GM11168 (cell line): ENCODE results near the gene ANP32B.
"Not testable (repeated sequence)": the region's sequence is repeated elsewhere in the genome, so short reads cannot be mapped to it uniquely, and the experiment has no call there.

Experiments
- in situ Hi-C: fragments of 300-500 bp; cut with MboI; formaldehyde crosslinking; loops from one replicate; pipeline ENCODE4 v1.12.0; 2022; ENCODE audit warnings: low sequenced_read_pairs; ENCODE audit not compliant: unreplicated experiment

ANP32B gene

DNA sequence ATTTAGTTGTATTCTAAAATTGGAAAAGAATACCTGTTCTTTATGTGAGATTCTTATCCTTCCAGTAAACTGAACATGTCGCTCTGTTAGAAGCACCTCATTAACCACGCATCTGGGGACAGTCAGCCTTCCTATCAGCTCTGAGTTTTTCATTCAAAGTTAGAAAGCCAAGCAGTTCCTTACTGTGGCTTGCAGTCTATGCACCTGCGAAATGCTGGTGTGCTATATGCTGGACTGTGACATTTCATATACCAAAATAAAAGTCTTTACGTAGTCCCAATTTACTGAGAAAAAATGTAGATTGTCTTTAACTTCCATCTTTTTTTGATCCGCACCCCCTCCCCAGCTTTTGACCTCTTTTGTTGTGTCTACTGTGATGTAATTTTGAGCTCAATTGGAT is 4.3 kb downstream of the ANP32B start:
- in situ Hi-C loops = no loop called here

DNA sequence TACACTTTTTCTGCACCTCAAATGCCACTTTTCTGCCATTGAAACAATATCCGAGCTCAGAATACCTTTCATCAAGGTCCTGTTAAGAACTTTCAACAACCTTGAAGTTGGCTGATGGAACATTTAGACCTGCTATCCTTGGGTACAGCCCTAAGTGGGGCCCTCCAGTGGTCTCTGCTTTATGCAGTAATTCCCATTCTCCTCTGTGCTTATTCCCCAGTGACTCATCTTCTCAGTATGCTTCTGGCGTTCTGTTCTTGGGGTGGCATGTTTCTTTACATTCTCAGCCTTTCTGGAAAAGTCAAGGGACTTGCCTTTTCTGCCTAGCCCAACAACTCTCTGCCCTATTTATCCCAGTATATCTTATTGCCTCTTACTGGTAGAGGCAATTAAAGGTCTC is 7.1 kb downstream of the ANP32B start:
- in situ Hi-C loops = no loop called here

DNA sequence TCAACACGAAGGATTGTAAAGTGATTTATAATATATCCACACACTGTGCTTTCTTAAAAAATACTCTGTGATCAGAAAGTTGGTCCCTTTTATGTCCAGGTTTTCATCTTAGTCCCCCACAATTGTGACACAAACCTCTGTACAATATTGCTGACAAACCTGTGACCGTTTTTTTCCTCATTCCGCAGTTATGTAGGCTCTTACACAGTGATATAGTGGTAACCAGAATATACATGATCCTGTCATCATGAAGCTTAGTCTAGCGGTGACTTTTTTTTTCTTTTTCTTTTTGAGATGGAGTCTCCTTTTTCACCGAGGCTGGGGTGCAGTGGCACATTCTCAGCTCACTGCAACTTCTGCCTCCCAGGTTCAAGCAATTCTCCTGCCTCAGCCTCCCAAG is 8.7 kb downstream of the ANP32B start:
- in situ Hi-C loops = no loop called here

DNA sequence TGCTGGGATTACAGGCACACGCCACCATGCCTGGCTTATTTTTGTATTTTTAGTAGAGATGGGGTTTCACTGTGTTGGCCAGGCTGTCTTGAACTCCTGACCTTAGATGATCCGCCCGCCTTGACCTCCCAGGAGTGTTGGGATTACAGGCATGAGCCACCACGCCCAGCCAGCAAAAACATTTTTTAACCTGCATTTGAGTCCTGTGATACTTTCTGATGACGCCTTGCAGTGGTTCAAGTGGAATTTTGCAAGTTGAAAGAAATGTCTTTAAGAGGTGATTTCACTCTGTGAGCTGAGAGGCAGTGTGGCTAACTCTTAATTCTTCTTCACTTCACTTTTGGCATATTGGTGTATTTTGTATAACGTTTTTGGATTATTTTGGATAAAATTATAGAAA is 9.1 kb downstream of the ANP32B start:
- in situ Hi-C loops = no loop called here

DNA sequence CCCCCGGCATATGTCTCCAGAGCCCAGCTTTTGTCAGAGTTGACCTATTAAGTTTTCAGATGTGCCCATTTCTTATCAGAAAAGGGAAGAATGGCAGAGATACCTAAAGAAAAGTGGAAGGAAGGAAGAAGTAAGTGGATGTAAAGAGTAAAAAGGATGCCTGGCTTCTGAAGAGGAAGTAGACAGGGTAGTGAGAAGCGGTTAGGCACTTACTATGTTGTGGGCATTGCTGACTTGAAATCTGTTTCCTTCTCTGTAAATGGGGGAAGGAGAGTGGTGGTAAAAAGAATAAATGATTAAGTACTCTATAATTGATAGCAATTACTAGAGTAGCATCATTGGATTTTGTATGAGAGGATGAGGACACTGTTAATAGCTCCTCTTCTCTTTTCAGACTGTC is 9.9 kb downstream of the ANP32B start:
- in situ Hi-C loops = no loop called here

DNA sequence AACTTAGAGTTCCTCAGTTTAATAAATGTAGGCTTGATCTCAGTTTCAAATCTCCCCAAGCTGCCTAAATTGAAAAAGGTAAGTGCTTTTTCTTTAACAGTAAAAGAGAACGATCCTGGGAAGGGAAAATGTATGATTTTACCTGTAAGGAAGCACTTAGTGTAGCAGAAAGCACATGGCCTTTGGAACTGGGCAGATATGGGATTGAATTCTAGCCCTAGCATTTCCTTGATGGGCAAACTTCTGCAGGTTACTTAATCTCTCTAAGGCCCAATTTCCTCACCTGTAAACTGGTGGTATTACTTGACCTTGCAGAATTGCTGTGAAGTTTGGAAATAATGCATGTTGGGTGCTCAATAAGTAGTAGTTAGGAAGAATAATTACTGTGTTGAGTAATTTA is 11.6 kb downstream of the ANP32B start:
- in situ Hi-C loops = no loop called here

DNA sequence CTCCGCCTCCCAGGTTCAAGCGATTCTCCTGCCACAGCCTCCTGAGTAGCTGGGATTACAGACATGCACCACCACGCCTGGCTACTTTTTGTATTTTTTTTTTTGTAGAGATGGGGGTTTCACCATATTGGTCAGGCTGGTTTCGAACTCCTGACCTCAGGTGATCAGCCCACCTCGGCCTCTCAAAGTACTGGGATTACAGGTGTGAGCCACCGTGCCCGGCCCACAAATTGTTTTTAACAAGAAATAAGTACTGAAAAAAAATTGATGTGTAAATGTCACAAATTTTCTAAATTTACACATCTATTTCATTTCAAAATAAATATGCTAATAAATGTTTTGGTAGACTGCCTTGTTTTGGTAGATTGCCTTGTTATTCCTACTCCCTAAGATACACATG is 13.5 kb downstream of the ANP32B start:
- in situ Hi-C loops = not testable (repeated sequence)

DNA sequence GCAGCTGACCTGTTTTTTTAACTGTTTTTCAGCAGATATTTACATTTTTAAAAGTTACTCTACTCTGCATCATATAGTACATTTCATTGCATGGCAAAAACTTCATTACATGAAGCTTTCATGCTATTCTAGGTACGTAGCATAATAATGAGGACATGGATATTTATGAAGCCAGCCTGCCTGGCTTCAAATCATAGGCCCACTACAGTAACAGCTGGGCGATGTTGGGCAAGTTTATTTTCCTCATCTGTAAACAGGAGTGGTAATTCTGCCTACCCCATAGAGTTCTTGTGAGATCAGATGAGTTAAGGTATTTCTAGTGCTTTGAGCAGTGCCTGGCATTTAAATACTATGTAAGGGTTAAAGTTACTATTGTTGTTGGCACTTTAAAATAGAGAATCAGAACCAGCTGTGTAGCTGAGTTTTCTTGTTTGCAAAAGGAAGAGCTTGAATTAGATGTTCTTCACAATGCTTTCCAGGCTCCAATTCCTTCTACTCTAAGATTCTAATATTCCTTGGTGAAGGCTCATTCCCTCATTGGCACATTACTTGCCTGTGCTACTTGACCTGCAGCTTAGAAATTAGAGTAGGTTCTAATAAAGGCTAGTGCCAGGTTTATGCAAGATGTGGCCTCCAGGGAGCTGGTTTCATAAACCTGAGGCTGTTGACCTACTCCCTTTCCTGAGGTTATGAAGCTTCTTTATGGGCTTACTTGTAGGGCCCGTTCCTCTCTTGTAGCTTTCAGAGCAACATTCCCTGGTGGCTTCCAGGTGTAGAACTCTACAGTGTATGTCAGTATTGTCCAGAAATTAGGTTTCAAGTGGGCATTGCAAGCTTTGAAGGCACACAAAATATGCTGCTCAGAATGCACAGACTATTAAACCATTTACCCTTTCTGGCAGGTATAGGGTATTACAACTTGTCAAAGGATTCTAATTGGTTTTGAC is 14.5 kb downstream of the ANP32B start:
- in situ Hi-C loops = no loop called here

DNA sequence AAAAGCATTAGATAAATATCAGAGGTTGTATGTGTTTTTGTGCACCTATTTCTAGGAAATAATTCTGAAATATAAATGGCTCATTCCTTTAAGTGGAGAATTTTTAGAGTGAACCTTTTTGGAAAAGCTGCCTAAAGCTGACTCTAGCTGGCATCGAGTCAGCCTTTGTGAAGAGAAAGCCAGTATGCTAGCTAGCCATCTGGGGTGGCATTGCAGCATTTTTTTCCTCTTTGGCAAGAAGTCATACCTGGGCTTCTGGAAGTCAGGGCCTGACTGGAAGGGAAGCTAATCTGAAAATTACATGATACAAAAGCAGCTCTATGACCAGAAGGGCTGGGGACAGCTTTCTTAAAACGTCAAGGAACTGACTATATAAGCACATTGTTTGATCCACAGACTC is 19.7 kb downstream of the ANP32B start:
- in situ Hi-C loops = no loop called here

DNA sequence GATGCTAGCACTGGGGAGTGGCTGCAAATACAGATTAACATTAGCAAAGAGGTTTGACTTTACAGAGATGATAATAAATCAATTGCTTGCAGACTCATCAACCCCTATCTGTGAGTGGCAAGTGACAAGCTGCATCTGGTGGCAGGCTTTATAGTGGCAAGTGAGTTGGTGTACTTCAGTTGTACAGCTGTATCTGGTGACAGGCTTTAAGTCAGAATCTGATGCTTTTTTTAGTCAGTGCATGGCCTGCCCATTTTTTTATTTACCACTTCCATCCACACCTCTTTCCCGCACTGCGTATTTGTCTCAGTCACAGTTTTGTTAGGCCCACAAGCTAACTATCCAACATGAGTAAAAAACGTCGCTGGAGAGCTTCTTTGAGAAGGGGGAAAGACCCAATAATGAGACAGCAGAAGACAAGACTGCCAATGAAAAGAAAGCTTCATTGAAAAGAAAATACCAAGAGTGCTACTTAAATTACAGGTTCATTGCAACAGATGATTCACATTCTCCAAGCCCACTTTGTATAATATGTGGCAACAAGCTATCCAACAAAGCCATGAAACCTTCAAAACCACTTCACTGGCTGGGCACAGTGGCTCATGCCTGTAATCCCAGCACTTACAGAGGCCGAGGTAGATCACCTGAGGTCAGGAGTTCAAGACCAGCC is 23.1 kb downstream of the ANP32B start:
- in situ Hi-C loops = no loop called here

DNA sequence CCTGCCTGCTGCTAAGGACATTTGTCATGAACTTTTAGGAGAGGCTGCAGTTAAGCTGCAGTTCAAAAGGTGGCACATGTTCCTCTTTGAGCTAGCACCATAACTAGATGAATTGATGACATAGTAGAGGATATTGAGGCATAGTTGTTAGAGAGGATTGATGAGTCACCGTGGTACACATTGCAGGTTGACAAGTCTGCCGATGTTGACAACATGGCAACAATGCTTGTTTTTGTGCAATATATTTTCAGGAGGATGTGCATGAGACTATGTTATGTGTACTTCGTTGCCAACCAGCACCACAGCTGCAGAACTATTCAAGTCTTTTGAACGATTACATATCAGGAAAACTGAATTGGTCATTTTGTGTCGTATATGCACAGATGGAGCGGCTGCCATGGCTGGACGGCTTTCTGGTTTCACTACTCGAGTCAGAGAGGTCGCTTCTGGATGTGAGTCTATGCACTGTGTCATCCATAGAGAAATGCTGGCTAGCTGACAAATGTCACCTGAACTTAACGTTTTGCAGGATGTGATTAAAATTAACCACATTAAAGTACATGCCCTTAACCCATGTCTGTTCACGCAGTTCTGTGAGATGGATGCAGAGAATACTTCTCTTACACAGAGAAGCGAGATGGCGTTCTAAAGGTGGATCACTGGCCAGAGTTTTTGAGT is 24.2 kb downstream of the ANP32B start:
- in situ Hi-C loops = no loop called here

DNA sequence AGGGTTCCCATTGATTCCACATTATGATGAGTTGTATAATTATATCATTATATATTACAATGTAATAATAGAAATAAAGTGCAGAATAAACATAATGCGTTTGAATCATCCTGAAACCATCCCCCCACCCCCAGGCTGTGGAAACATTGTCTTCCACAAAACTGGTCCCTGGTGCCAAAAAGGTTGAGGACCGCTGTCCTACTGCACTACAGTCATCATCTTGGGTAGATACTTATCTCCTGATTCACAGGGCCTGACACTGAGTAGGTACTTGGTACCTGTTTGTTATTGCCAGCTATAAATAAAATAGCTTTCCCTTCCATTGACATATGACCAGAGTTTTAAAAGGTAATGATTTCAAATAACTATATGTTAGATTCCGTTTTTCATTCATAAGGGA is 25.6 kb downstream of the ANP32B start:
- in situ Hi-C loops = no loop called here

DNA sequence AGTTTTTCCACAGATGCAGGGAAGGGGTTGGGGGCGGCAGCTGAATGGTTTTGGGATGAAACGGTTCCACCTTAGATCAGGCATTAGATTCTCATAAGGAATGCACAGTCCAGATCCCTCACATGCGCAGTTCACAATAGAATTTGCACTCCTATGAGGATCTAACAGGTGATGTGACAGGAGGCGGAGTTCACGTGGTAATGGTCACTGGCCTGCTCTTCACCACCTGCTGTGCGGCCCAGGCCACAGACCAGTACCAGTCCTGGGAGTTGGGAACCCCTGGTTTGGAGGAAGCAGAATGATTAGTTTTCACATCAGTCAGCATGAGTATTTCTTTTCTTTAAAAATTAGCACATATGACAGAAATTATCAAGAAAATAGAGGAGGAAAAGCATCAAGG is 26.3 kb downstream of the ANP32B start:
- in situ Hi-C loops = no loop called here

DNA sequence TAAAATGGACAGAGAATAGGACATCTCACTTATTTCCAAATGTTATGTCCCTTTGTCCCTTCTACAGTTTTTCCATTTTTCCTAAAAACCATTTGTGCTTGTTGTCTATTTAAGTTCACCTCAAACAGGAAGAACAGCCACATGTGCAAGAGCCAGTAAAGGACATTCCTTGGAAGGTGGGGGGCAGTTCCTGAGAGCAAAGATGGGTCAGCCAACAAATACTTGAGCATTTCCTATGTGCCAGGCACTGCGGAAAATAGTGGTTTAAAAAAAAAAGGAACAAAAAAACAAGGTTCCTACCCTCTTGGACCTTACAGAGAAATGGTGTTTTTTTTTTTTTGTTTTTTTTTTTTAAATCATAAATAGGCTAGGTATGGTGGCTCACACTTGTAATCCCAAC is 26.8 kb downstream of the ANP32B start:
- in situ Hi-C loops = no loop called here

DNA sequence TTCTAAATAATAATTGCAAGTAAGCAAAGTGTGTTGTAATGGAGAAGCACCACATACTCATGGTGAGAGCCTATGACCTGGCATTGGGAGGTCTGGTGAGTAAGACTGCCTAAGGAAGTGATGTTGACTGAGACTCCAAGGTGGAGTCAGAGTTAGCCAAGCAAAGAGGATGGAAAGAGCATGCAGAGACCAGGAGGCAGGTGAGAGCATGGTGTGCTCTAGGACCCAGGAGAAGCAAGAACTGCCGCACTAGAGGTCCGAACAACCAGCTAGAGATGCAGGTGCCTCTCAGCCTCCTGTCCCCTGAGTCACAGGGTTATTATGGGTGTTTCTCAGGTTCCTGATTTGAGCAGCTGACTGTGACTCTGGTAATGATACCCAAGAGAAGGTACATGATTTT is 27.3 kb downstream of the ANP32B start:
- in situ Hi-C loops = no loop called here

DNA sequence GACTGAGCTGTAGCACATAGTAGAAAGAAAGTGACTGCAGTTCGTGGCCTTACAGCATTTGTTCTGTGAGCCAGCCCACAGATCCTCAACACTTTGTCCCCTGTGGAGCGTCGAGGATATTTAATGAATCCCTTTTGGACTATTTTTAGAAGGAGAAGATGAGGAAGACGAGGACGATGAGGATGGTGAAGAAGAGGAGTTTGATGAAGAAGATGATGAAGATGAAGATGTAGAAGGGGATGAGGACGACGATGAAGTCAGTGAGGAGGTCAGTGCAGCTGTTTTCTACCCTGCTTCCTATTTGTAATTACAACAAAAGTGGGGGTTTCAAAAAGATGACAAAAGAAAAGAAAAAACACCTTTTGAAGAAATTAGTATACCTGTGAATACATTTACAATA is 28.0 kb downstream of the ANP32B start:
- in situ Hi-C loops = no loop called here

DNA sequence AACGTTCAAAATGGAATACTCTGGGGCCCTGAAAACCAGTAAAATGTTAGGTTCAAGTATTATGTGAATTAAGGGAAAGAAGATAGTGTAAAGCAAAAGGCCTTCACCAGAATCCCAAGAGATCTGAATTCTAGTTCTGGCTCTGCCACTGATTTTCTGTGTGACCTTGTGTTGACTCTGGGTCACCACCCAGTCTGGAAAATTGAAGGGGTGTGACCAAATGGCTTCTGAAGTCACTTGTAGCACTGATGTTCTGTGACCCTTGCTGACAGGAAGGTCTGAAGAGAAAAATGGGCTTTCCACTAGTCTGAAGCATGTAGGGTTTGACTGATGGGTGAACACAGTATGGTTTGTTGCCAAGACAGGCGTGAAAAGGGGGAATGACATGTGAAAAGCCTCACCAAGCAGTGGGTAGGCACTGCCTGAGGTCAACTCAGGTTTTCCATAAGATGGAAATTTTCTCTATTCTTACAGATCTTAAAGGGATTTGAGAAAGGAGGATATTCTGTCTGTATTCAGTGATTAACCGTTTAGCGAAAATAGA is 33.1 kb downstream of the ANP32B start:
- in situ Hi-C loops = no loop called here

DNA sequence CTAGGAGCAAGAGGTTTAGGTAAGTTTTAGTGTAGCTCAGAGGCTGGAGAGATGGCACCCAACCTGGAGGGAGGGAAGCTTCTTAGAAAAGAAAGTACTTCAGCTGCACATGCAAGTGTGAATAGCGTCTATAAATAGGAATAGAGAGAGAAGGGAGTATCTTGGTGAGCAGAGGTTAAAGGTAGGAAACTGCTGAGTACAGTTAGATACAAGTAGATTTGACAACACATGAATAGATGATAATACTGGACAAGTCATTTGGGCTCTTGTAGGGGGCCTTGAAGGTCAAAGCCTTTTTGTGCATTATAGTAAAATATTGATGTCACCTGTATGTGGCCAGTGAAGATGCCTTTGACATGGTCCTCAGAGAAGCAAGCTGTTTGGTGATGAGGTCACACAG is 34.2 kb downstream of the ANP32B start:
- in situ Hi-C loops = no loop called here

DNA sequence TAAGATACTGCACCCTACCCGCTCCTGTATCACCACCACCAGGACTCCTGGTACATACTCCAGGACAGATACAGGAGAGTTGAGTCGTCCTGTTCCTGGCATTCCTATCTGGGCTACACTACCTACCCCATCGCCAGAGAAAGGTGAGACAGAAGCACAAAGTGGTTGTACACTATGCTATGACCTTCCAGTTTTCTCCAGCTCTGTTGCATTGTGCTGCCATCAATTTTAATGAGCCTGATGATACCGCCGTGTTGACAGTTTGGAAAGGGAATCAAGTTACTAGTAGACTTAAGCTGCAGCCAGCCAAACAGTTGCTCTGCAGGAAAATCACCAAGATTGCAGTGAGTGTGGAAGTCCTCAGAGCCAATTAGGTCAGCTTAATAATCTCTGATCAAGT is 35.2 kb downstream of the ANP32B start:
- in situ Hi-C loops = no loop called here

DNA sequence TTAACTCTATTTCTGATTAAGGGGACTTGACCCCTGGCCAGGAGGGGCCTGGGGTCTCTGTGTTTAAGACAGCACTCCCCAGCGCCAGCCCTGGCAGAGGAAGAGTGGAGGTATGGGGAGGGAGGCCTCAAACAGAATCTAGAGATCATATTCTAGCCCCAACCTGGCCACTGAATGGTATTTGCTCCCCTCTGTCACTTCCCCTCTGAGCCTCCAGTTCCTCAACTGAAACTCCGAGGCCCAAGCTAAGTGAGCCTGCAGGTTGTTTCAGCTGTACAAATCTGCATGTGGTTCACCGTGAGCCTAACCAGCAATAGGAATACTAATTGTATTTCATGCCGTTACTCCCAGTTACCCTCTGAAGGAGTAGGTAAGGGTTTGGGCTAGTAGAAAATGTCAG is 36.0 kb downstream of the ANP32B start:
- in situ Hi-C loops = no loop called here

DNA sequence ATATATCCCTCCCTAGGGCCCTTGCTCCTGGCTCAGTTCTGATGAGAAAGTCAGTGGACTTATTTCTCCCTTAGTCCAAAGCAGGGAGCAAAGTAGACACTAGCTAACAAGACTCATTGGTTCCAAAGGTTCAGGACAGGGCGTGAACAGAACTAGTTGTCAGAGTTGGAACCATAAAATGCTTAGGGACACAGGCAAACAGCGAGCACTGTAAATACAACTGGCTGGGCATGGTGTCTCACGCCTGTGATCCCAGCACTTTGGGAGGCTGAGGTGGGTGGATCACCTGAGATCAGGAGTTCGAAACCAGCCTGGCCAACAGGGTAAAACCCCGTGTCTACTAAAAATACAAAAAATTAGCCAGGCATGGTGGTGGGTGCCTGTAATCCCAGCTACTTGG is 36.7 kb downstream of the ANP32B start:
- in situ Hi-C loops = not testable (repeated sequence)
